Keratinocyte (primary cell): ENCODE data around the gene DIAPH2. TPM values are rescaled to one million over a fixed set of nuclear protein-coding genes. Genes with fewer than 3 reads are reported as not detected.

Source experiments
- DNase-seq: peaks from one replicate; pipeline ENCODE4 v3.0.0-alpha.2; 2011; ENCODE audit warnings: low read depth, missing footprints, low spot score
- FAIRE-seq: peaks from 2 replicates; lab custom pipeline; 2011; peaks lifted over from hg19 to GRCh38; lab: Jason Lieb, UNC
- H2AFZ ChIP-seq: 2 replicates; pipeline ENCODE4 v1.6.0; 2012; ENCODE audit warnings: low read length, control low read depth, inconsistent platforms; ENCODE audit not compliant: control insufficient read depth
- H3K27ac ChIP-seq: 2 replicates; pipeline ENCODE4 v1.5.1; 2011; ENCODE audit warnings: low read length; ENCODE audit not compliant: control insufficient read depth, insufficient read depth
- H3K27me3 ChIP-seq: 3 replicates; pipeline ENCODE4 v1.6.0; 2011; ENCODE audit warnings: low read length; ENCODE audit not compliant: control insufficient read depth, insufficient read depth; ENCODE audit errors: extremely low read depth
- H3K36me3 ChIP-seq, 2 experiments: 2 replicates in 1 of 2; 3 replicates in 1 of 2; pipeline ENCODE4 v1.5.1; 2011; ENCODE audit warnings: low read length in 2 of 2, mild to moderate bottlenecking in 1 of 2; ENCODE audit not compliant: control insufficient read depth in 2 of 2, insufficient read depth in 2 of 2; ENCODE audit errors: extremely low read depth in 1 of 2
- H3K4me1 ChIP-seq: 3 replicates; pipeline ENCODE4 v1.5.1; 2011; ENCODE audit warnings: low read length; ENCODE audit not compliant: control insufficient read depth, insufficient read depth; ENCODE audit errors: extremely low read depth
- H3K4me2 ChIP-seq: 3 replicates; pipeline ENCODE4 v1.6.0; 2011; ENCODE audit warnings: low read depth, low read length; ENCODE audit not compliant: control insufficient read depth, insufficient read depth; ENCODE audit errors: extremely low read depth
- H3K4me3 ChIP-seq, 3 experiments: fragments of 200-600 bp in 1 of 3; sonication (generic) in 1 of 3; 2 replicates in 2 of 3; 3 replicates in 1 of 3; pipeline ENCODE4 v1.5.1; 2011 to 2016; ENCODE audit warnings: low read length in 3 of 3, mild to moderate bottlenecking in 3 of 3, control low read depth in 2 of 3, inconsistent platforms in 1 of 3, low read depth in 1 of 3, mixed read lengths in 1 of 3, mixed run types in 1 of 3, moderate library complexity in 1 of 3; ENCODE audit not compliant: control insufficient read depth in 2 of 3, insufficient read depth in 2 of 3; ENCODE audit errors: extremely low read depth in 1 of 3
- H3K79me2 ChIP-seq: 2 replicates; pipeline ENCODE4 v1.6.0; 2012; ENCODE audit warnings: low read length; ENCODE audit not compliant: control insufficient read depth, insufficient read depth
- H3K9ac ChIP-seq: 3 replicates; pipeline ENCODE4 v1.6.0; 2011; ENCODE audit warnings: low read length; ENCODE audit not compliant: control insufficient read depth, insufficient read depth; ENCODE audit errors: extremely low read depth
- H3K9me1 ChIP-seq: 3 replicates; pipeline ENCODE4 v1.6.0; 2011; ENCODE audit warnings: low read length; ENCODE audit not compliant: control insufficient read depth, insufficient read depth; ENCODE audit errors: extremely low read depth
- H3K9me3 ChIP-seq: 2 replicates; pipeline ENCODE4 v1.5.1; 2012; ENCODE audit warnings: low read depth, low read length; ENCODE audit not compliant: control insufficient read depth
- H4K20me1 ChIP-seq: 3 replicates; pipeline ENCODE4 v1.6.0; 2011; ENCODE audit warnings: low read length; ENCODE audit not compliant: control insufficient read depth, insufficient read depth; ENCODE audit errors: extremely low read depth
- EZH2 ChIP-seq: IDR thresholded peaks from one replicate; pipeline ENCODE4 v1.6.1; 2012; ENCODE audit warnings: inconsistent platforms, mild to moderate bottlenecking, low read length, moderate library complexity
- dilution Hi-C: fragments of 300-500 bp; cut with MboI; formaldehyde crosslinking; loops from one replicate; pipeline ENCODE4 v1.7.0; 2020; ENCODE audit warnings: low sequenced_read_pairs; ENCODE audit not compliant: extremely low pct_ligation_motif_present
- polyA plus RNA-seq, 5 experiments: library from polyadenylated mRNA; depleted of rRNA in 3 of 5; stranded (reverse) in 3 of 5; stranded (forward) in 1 of 5; unstranded in 1 of 5; fragments of >200 nt; gene quantifications; 1 replicate in 1 of 5; 2 replicates in 3 of 5; 3 replicates in 1 of 5; pipeline versions ENCODE4 v1.2.1 to v1.2.3, GENCODE V29; 2011 to 2012; ENCODE audit warnings: missing spikeins in 2 of 5, low read depth in 1 of 5, low replicate concordance in 1 of 5
- TF ChIP-seq, protein P1 (sequence below), 3 experiments: IDR thresholded peaks in 1 of 3; conservative IDR thresholded peaks in 1 of 3; optimal IDR thresholded peaks in 1 of 3; 2 replicates in 2 of 3; 3 replicates in 1 of 3; pipeline versions ENCODE3 to v1.5.1; 2011; ENCODE audit warnings: low read length in 3 of 3, mild to moderate bottlenecking in 3 of 3, moderate library complexity in 2 of 3, control low read depth in 1 of 3, inconsistent platforms in 1 of 3; ENCODE audit not compliant: insufficient read depth in 2 of 3; ENCODE audit errors: extremely low read depth in 1 of 3

Gene DIAPH2
- polyA plus RNA-seq, 1 donor (not counting 4 experiments of a cell fraction or from before 2014, with no cell fraction given): 7.4 TPM

DNA sequence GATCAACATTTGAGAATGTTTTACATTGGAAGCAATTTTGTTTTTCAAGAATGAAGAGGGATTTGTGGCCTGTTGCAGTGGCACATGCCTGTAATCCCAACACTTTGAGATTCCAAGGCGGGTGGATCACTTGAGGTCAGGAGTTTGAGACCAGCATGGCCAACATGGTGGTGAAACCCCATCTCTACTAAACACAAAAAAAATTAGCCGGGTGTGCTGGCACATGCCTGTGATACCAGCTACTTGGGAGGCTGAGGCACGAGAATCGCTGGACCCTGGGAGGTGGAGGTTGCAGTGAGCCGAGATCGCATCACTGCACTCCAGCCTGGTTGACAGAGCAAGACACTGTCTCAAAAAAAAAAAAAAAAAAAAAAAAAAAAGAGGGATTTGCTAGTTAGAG lies 326.9 kb downstream of the DIAPH2 start:
- Histone ChIP-seq H3K9me1 (no peaks in the 10 kb centered on the region), H3K36me3 (no peaks in the 10 kb centered on the region), H3K4me1 (no peaks in the 10 kb centered on the region), H3K4me3 (no peak overlapping the region), H3K79me2 (no peaks in the 10 kb centered on the region), H3K4me2 (no peak overlapping the region), H2AFZ (no peak overlapping the region), H4K20me1 (no peaks in the 10 kb centered on the region), H3K9ac (no peak overlapping the region), H3K9me3 (no peaks in the 10 kb centered on the region), H3K27ac (no peak overlapping the region), H3K27me3 (no peaks in the 10 kb centered on the region)
- FAIRE-seq (no peak), DNase-seq (no peak)
- dilution Hi-C loops: no loop called here
- TF ChIP-seq EZH2: no peak
- TF ChIP-seq, protein P1, sequence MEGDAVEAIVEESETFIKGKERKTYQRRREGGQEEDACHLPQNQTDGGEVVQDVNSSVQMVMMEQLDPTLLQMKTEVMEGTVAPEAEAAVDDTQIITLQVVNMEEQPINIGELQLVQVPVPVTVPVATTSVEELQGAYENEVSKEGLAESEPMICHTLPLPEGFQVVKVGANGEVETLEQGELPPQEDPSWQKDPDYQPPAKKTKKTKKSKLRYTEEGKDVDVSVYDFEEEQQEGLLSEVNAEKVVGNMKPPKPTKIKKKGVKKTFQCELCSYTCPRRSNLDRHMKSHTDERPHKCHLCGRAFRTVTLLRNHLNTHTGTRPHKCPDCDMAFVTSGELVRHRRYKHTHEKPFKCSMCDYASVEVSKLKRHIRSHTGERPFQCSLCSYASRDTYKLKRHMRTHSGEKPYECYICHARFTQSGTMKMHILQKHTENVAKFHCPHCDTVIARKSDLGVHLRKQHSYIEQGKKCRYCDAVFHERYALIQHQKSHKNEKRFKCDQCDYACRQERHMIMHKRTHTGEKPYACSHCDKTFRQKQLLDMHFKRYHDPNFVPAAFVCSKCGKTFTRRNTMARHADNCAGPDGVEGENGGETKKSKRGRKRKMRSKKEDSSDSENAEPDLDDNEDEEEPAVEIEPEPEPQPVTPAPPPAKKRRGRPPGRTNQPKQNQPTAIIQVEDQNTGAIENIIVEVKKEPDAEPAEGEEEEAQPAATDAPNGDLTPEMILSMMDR (optimal IDR thresholded peaks at IDR 0.05 in 1 of 3, IDR thresholded peaks at IDR 0.05 in 1 of 3, conservative IDR thresholded peaks at IDR 0.05 in 1 of 3; ENCODE audit: extremely low read depth in 1 of 3, insufficient read depth in 2 of 3, low read length in 3 of 3): no peak

DNA sequence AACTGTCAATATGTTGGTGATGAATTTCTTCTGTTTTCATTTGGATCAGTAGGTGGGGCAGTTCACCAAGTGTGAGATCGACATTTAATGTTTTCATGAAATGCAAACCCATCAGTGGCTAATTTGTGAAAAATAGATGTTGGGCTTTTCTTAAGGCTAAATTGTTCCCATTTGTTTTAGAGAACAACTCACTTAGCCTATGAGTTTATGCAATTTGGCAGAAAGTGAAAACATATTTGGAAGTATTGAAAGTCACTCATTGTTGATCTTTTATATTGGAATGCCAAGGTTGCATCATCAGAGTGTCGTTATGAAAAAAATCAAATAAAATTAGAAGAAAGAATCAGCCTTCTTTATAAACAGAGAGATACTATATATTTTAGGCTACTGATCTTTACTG lies 331.5 kb downstream of the DIAPH2 start:
- Histone ChIP-seq H3K4me1 (no peaks in the 10 kb centered on the region), H3K79me2 (no peaks in the 10 kb centered on the region), H2AFZ (no peak overlapping the region), H3K9me1 (no peaks in the 10 kb centered on the region), H3K4me2 (no peak overlapping the region), H3K9me3 (no peaks in the 10 kb centered on the region), H4K20me1 (no peaks in the 10 kb centered on the region), H3K4me3 (no peak overlapping the region), H3K36me3 (no peaks in the 10 kb centered on the region), H3K27me3 (no peaks in the 10 kb centered on the region), H3K27ac (no peak overlapping the region), H3K9ac (no peak overlapping the region)
- TF ChIP-seq, protein P1 (optimal IDR thresholded peaks at IDR 0.05 in 1 of 3, IDR thresholded peaks at IDR 0.05 in 1 of 3, conservative IDR thresholded peaks at IDR 0.05 in 1 of 3; ENCODE audit: extremely low read depth in 1 of 3, insufficient read depth in 2 of 3, low read length in 3 of 3): no peak
- no peak for TF ChIP-seq EZH2
- FAIRE-seq (no peak), DNase-seq (no peak)
- dilution Hi-C loops: no loop called here
